LNCaP clone FGC (cell line): Measurements from ENCODE around the gene SV2C.
A peak's percentile ranks its signal among the peaks of the same experiment; 100 is the strongest.
"Not testable (repeated sequence)": the region's sequence is repeated elsewhere in the genome, so short reads cannot be mapped to it uniquely, and the experiment has no call there.

Source experiments
- DNase-seq: peaks from one replicate; pipeline ENCODE4 v3.0.0-alpha.2; 2011; ENCODE audit warnings: low read depth
- H3K4me3 ChIP-seq: 2 replicates; pipeline ENCODE4 v1.5.1; 2011; ENCODE audit warnings: mild to moderate bottlenecking, low read depth, low read length, control low read depth
- CTCF ChIP-seq: IDR thresholded peaks from 2 replicates; pipeline ENCODE4 v1.5.1; 2012; ENCODE audit warnings: mild to moderate bottlenecking; ENCODE audit not compliant: control insufficient read depth, insufficient read depth; ENCODE audit errors: extremely low read depth

Gene SV2C

GRCh38 chr5:76290321-76290757 is 207.2 kb downstream of the SV2C start:
- DNase-seq, result peak; percentile 81
- TF ChIP-seq CTCF, result no peak
- no peak overlapping the region for H3K4me3 ChIP-seq

GRCh38 chr5:76291305-76292077 is 208.3 kb downstream of the SV2C start:
- no peak for TF ChIP-seq CTCF
- H3K4me3 ChIP-seq, result no peak overlapping the region
- peak; percentile 41 for DNase-seq

- no peak for DNase-seq
- no peak overlapping the region for H3K4me3 ChIP-seq
- no peak for TF ChIP-seq CTCF
Measured at GRCh38 chr5:76292620-76293322, 209.6 kb downstream of the SV2C start.

DNA sequence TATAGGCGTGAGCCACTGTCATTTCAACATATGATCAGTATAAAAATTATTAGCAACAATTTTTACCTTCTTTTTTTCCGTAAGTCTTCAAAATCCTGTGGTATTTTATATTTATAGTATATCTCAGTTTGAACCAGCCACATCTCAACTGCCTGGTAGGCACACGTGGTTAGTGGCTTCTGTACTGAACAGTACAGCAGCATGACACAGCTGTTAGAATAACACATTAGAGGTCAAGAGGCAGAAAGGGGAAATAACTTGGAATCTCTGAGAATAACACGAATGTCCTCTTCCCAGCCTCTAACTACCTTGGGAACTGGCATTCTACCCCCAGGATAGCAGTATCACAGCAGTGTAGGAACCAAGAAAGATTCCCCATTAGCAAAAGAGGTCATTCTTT is 211.4 kb downstream of the SV2C start:
- DNase-seq, result no peak
- TF ChIP-seq CTCF, result no peak
- no peak overlapping the region for H3K4me3 ChIP-seq

DNA sequence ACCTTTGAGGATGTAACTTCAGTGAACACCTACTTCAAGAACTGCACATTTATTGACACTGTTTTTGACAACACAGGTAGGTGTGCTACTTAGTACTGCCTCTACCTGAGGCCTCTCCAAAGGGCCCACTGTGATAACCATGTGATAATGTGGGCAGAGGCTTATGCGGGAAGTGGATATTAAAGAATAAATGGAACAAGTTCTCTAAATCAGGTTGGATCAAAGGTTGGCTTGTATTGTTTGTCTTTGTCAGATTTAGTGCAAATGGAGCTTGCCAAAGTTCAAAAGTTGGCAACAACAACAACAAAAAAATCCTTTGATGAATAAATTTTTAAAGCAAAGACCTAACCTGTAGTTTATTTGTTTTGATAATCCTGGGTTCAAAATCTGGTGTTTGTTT is 215.7 kb downstream of the SV2C start:
- no peak overlapping the region for H3K4me3 ChIP-seq
- DNase-seq, result no peak
- no peak for TF ChIP-seq CTCF

GRCh38 chr5:76299592-76299991 is 216.4 kb downstream of the SV2C start:
- TF ChIP-seq CTCF, result no peak
- no peak for DNase-seq
- H3K4me3 ChIP-seq, result no peak overlapping the region

DNA sequence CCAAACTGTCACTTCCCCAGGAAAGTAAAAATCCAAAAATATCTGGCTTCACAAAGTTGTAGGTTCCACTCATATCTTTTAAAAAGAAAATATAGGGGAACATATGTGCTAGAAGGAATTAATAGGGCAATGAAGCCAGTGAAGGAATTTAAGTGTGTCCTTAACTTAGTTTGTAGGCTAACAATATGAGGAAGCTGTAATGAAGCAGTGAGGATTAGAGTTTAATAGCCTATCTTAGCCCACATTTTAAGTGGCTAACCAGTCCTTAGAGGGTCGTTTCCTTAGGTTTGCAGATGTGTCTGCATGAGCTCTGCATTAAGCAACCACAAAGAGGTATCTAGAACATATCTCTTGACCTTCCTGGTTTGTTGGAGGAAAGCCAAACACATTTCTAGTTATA is 218.7 kb downstream of the SV2C start:
- H3K4me3 ChIP-seq, DNase-seq: not testable (repeated sequence)

- H3K4me3 ChIP-seq, DNase-seq: not testable (repeated sequence)
Measured at GRCh38 chr5:76302661-76303060, 219.5 kb downstream of the SV2C start.
